ENCODE data around the gene ACTMAP.

DNA sequence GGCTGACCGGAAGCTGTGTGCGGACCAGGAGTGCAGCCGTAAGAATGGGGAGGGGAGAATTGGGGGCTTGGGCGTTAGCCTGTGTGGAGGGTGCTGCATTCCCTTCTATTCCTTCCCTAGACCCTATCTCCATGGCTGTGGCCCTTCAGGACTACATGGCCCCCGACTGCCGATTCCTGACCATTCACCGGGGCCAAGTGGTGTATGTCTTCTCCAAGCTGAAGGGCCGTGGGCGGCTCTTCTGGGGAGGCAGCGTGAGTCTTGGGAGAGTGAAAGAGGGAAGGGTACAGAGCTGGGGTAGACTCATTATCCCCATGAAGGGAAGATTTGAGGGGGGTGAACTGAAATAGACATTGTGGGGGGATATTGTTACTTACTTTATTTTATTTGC lies 25.4 kb upstream of the ACTMAP start:
- TF ChIP-seq CTCF (IDR thresholded peaks at IDR 0.05; ENCODE audit: insufficient read depth, low read depth, low read length) = no peak
- TF ChIP-seq EZH2 (IDR thresholded peaks at IDR 0.05; ENCODE audit: insufficient read depth, low read length) = no peak

Data from astrocyte (in vitro differentiated cells and primary cell).